IPS-15b (cell line): ENCODE data around the gene ZMAT3.

Experiments
- H3K27me3 ChIP-seq: one replicate; pipeline ENCODE4 v1.6.1; 2013; ENCODE audit warnings: low read length; ENCODE audit not compliant: control insufficient read depth, insufficient read depth
- H3K36me3 ChIP-seq: one replicate; pipeline ENCODE4 v1.6.1; 2013; ENCODE audit warnings: low read length; ENCODE audit not compliant: control insufficient read depth, insufficient read depth
- H3K4me1 ChIP-seq: one replicate; pipeline ENCODE4 v1.6.1; 2013; ENCODE audit warnings: mild to moderate bottlenecking, low read length; ENCODE audit not compliant: control insufficient read depth, insufficient read depth
- H3K4me3 ChIP-seq: one replicate; pipeline ENCODE4 v1.5.1; 2013; ENCODE audit warnings: low read depth, low read length
- H3K9ac ChIP-seq: one replicate; pipeline ENCODE4 v1.6.1; 2013; ENCODE audit warnings: low read depth, mild to moderate bottlenecking, low read length
- H3K9me3 ChIP-seq: one replicate; pipeline ENCODE4 v1.6.1; 2013; ENCODE audit warnings: mild to moderate bottlenecking, low read length; ENCODE audit not compliant: control insufficient read depth, insufficient read depth

The ZMAT3 gene

DNA sequence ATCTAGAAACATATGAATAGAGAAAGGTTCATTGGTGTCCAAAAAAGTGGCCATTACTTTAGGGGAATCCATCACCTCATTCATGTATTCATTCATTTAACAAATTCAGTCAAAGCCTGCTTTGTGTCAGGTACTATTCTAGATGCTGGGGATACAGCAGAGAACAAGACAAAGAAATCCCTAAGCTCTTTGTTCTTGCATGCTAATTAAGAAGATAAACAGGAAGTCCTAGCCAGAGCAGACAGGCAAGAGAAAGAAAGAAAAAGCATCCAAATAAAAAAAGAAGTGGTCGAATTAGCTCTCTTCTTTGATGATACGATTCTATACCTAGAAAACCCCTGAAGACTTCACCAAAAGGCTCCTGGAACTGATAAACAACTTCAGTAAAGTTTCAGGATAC is 12.4 kb upstream of the ZMAT3 start:
- Histone ChIP-seq H3K4me1 (peaks cover 15% of the 10 kb centered on the region), H3K9me3 (no peaks in the 10 kb centered on the region), H3K36me3 (no peaks in the 10 kb centered on the region), H3K4me3 (no peak overlapping the region), H3K27me3 (no peaks in the 10 kb centered on the region), H3K9ac (no peak overlapping the region)

DNA sequence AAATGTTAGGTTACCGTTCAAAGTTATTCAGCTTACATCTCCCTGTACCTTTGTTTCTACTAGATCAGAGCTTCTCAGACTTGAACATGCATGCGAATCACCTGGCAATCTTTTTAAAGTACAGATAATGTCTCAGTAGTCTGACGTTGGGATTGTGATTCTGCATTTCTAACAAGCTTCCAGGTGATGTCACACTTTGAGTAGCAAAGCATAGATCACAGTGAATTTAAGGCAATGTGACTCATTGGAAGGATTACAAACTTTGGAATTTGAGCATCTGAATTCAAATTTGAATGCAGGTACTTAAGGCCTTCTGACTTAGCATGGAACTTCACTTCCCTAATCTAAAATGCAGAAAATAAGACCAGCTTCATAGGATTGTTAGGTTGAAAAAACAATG is 10.8 kb upstream of the ZMAT3 start:
- no peak overlapping the region for H3K4me3 ChIP-seq
- no peaks in the 10 kb centered on the region for H3K36me3 ChIP-seq
- H3K27me3 ChIP-seq, result no peaks in the 10 kb centered on the region
- peaks cover 15% of the 10 kb centered on the region for H3K4me1 ChIP-seq
- H3K9ac ChIP-seq, result no peak overlapping the region
- no peaks in the 10 kb centered on the region for H3K9me3 ChIP-seq

DNA sequence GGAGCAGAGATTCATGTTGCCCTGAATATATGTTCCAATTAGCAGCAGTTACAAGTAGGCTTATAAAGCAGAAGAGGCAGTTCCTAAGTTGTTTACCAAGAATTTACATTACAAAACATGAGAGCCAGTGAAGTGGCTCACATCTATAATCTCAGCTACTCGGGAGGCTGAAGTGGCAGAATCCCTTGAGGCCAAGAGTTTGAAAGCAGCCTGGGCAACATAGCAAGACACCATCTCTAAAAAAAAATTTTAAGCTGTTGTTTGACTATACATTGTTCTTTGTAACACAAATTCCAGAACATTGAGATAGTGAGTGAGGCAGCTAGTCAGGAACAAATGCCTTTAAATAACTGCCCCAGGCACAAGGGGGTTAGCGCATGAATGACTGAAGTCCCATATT is 10.3 kb upstream of the ZMAT3 start:
- Histone ChIP-seq H3K27me3 (no peaks in the 10 kb centered on the region), H3K36me3 (no peaks in the 10 kb centered on the region), H3K9me3 (no peaks in the 10 kb centered on the region), H3K9ac (no peak overlapping the region), H3K4me3 (no peak overlapping the region), H3K4me1 (peaks cover 15% of the 10 kb centered on the region)

DNA sequence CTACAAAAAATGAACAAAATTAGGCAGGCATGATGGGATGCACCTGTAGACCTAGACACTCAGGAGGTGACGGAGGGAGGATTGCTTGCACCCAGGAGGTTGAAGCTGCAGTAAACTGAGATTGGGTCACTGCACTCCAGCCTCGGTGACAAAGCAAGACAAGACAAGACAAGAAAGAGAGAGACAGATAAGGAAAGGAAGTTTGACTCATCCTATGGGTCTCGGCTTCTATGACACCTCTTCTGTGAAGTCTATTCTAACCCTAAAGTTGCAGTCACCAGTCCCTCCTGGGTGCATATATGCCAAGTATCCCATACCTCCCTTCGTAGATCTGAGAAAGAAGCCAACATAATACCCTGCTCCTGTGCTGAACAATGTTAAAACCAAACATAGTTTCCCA is 7.9 kb upstream of the ZMAT3 start:
- no peaks in the 10 kb centered on the region for H3K36me3 ChIP-seq
- no peaks in the 10 kb centered on the region for H3K9me3 ChIP-seq
- H3K4me3 ChIP-seq, result no peak overlapping the region
- H3K27me3 ChIP-seq, result no peaks in the 10 kb centered on the region
- H3K4me1 ChIP-seq, result peaks cover 15% of the 10 kb centered on the region
- H3K9ac ChIP-seq, result no peak overlapping the region

GRCh38 chr3:179076243-179077027 is 4.8 kb upstream of the ZMAT3 start:
- H3K36me3 ChIP-seq, result no peaks in the 10 kb centered on the region
- no peaks in the 10 kb centered on the region for H3K9me3 ChIP-seq
- no peaks in the 10 kb centered on the region for H3K4me1 ChIP-seq
- H3K27me3 ChIP-seq, result no peaks in the 10 kb centered on the region
- H3K4me3 ChIP-seq, result no peak overlapping the region
- H3K9ac ChIP-seq, result no peak overlapping the region

DNA sequence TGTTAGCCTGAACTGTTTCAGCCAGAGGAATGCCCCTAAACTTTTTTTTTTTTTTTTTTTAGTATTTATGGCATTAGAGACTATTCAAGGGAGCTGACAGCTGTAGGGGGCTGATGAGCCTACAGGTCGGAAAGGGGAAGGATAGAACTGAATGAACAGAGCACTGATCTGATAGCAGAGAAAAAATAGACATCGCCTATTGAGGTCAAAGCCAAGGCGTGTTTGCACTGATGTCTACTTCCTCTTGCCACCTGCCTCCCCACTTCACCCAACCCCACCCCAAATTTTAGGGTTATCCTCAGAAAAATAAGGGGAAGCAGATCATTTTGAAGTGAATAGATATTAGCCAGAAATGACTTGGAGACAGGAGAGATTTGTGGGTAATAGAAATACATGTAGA is 3.0 kb upstream of the ZMAT3 start:
- no peak overlapping the region for H3K9ac ChIP-seq
- no peaks in the 10 kb centered on the region for H3K27me3 ChIP-seq
- H3K4me3 ChIP-seq, result no peak overlapping the region
- peaks cover 2% of the 10 kb centered on the region for H3K4me1 ChIP-seq
- H3K9me3 ChIP-seq, result no peaks in the 10 kb centered on the region
- H3K36me3 ChIP-seq, result no peaks in the 10 kb centered on the region

- peaks cover 2% of the 10 kb centered on the region for H3K4me1 ChIP-seq
- H3K9me3 ChIP-seq, result no peaks in the 10 kb centered on the region
- no peaks in the 10 kb centered on the region for H3K27me3 ChIP-seq
- no peaks in the 10 kb centered on the region for H3K36me3 ChIP-seq
- no peak overlapping the region for H3K9ac ChIP-seq
- H3K4me3 ChIP-seq, result no peak overlapping the region
Observed at GRCh38 chr3:179073816-179074215, 2.2 kb upstream of the ZMAT3 start.

GRCh38 chr3:179072100-179072438 is 460 bp upstream of the ZMAT3 start:
- H3K9me3 ChIP-seq, result no peaks in the 10 kb centered on the region
- H3K4me3 ChIP-seq, result peak overlapping the region; percentile 92
- no peaks in the 10 kb centered on the region for H3K36me3 ChIP-seq
- peaks cover 2% of the 10 kb centered on the region for H3K4me1 ChIP-seq
- peak overlapping the region; percentile 76 for H3K9ac ChIP-seq
- no peaks in the 10 kb centered on the region for H3K27me3 ChIP-seq

DNA sequence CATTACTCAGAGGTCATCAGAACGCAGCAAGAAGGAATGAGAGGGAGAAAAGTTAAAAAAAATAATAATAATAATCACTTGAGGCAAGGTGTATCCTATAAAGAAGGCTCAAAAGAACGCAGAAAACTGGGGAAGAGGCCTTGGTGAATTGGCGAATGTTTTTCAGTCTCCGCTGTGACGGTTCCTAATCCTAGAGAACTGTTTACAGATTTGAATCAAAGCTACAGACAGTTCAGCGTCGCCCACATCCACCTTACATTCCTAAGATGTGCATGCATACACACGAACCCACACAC is 634 bp downstream of the ZMAT3 start:
- H3K4me1 ChIP-seq, result peaks cover 2% of the 10 kb centered on the region
- H3K4me3 ChIP-seq, result peak overlapping the region; percentile 92
- no peaks in the 10 kb centered on the region for H3K9me3 ChIP-seq
- H3K9ac ChIP-seq, result peak overlapping the region; percentile 48
- no peaks in the 10 kb centered on the region for H3K36me3 ChIP-seq
- no peaks in the 10 kb centered on the region for H3K27me3 ChIP-seq

DNA sequence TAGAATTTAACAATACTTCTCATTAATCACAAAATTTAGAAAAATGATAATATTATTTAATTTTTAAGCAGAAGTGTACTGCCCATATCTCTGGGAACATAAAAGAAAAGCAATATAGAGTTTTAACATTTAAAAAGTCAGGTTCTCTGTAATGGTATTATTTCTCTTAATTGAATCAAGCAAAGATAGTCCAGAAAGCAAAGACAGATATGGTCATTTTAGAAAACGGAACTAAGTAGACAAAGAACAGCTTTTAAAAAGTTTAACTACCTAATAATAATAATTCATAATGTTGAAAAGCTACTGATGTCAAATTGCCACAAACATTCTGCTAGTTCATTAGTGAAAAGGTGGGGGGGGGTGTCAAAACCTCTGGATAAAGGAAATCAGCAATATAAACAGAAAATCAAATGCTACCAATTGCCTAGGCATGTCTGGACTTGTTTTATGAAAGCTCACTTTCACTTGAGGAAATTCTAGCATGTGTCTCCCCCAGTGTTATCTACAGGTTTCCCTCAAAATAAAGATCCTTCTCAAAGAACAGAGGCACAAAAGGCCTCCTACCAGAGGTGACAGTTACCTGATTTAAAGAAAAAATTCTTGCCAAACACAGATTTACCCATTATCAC is 1.7 kb downstream of the ZMAT3 start:
- no peaks in the 10 kb centered on the region for H3K36me3 ChIP-seq
- no peak overlapping the region for H3K4me3 ChIP-seq
- H3K9ac ChIP-seq, result no peak overlapping the region
- no peaks in the 10 kb centered on the region for H3K27me3 ChIP-seq
- peaks cover 2% of the 10 kb centered on the region for H3K4me1 ChIP-seq
- H3K9me3 ChIP-seq, result no peaks in the 10 kb centered on the region

- Histone ChIP-seq H3K9ac (no peak overlapping the region), H3K9me3 (no peaks in the 10 kb centered on the region), H3K4me3 (no peak overlapping the region), H3K4me1 (peaks cover 2% of the 10 kb centered on the region), H3K27me3 (no peaks in the 10 kb centered on the region), H3K36me3 (no peaks in the 10 kb centered on the region)
Observed at GRCh38 chr3:179068779-179069530, 2.7 kb downstream of the ZMAT3 start.

- no peaks in the 10 kb centered on the region for H3K36me3 ChIP-seq
- H3K4me1 ChIP-seq, result peaks cover 2% of the 10 kb centered on the region
Observed at GRCh38 chr3:179067839-179068238, 3.8 kb downstream of the ZMAT3 start.

More at GRCh38 chr3:179067839-179068238, 3.8 kb downstream of the ZMAT3 start:
- H3K9ac ChIP-seq, result no peak overlapping the region
- no peak overlapping the region for H3K4me3 ChIP-seq
- no peaks in the 10 kb centered on the region for H3K9me3 ChIP-seq
- no peaks in the 10 kb centered on the region for H3K27me3 ChIP-seq
